GM12878 (cell line): ENCODE data around the gene TMEM163. TPM values are rescaled to one million over a fixed set of nuclear protein-coding genes. Genes with fewer than 3 reads are reported as not detected.

Source experiments
- ATAC-seq: fragments of 200-7000 bp; cut with Tn5 transposase; 3 replicates; pipeline ENCODE4 v1.9.1; 2020; ENCODE audit warnings: mild to moderate bottlenecking, moderate library complexity
- BruUV-seq: library from RNA; stranded (reverse); fragments of 400-500 nt; replicated peaks from 2 replicates; lab custom pipeline; 2021; lab: Mats Ljungman, UMichigan
- CTCF ChIA-PET: fragments of 300-600 bp; sonication (Branson Sonifier 250); formaldehyde crosslinking; extraction: SDS; loops from one replicate; lab custom pipeline; 2021; ENCODE audit warnings: inconsistent platforms; lab: Yijun Ruan, JAX
- POLR2A ChIA-PET: fragments of 350-600 bp; formaldehyde crosslinking; extraction: SDS; loops from one replicate; lab custom pipeline; 2021; ENCODE audit warnings: inconsistent platforms; lab: Charles Lee
- RAD21 ChIA-PET: fragments of 300-600 bp; sonication (Branson Sonifier 250); formaldehyde crosslinking; loops from one replicate; lab custom pipeline; 2023; ENCODE audit warnings: antibody characterized with exemption; ENCODE audit not compliant: unreplicated experiment; lab: Charles Lee
- SMC1A ChIA-PET: fragments of 300-600 bp; sonication (Branson Sonifier 250); formaldehyde crosslinking; loops from one replicate; lab custom pipeline; 2023; ENCODE audit not compliant: unreplicated experiment, uncharacterized antibody; lab: Charles Lee
- DNase-seq: peaks from one replicate; pipeline ENCODE4 v3.0.0-alpha.2; 2011; ENCODE audit warnings: low read depth, low spot score
- FAIRE-seq: peaks from 3 replicates; lab custom pipeline; 2011; peaks lifted over from hg19 to GRCh38; lab: Jason Lieb, UNC
- H2AFZ ChIP-seq: 2 replicates; pipeline ENCODE4 v1.6.0; 2011; ENCODE audit warnings: low read depth, low read length, control low read depth; ENCODE audit not compliant: control insufficient read depth
- H3K27ac ChIP-seq: 2 replicates; pipeline ENCODE4 v1.5.1; 2011; ENCODE audit warnings: control low read depth; ENCODE audit not compliant: control insufficient read depth, insufficient read depth
- H3K27me3 ChIP-seq, 2 experiments: replicated peaks in 1 of 2; 2 replicates each; pipeline versions ENCODE4 v1.6.0 to v1.6.1; 2011; ENCODE audit warnings: low read length in 1 of 2; ENCODE audit not compliant: control insufficient read depth in 2 of 2, insufficient read depth in 2 of 2
- H3K36me3 ChIP-seq, 2 experiments: 2 replicates each; pipeline ENCODE4 v1.5.1; 2011; ENCODE audit warnings: low read length in 1 of 2; ENCODE audit not compliant: control insufficient read depth in 2 of 2, insufficient read depth in 2 of 2
- H3K4me1 ChIP-seq: 2 replicates; pipeline ENCODE4 v1.6.1; 2011; ENCODE audit warnings: mild to moderate bottlenecking, low read length, moderate library complexity, mixed read lengths; ENCODE audit not compliant: control insufficient read depth, insufficient read depth
- H3K4me2 ChIP-seq: 2 replicates; pipeline ENCODE4 v1.6.0; 2011; ENCODE audit warnings: control low read depth; ENCODE audit not compliant: control insufficient read depth, insufficient read depth
- H3K4me3 ChIP-seq: fragments of 200-600 bp; sonication (generic); 2 replicates; pipeline ENCODE4 v1.5.1; 2016
- H3K79me2 ChIP-seq: 2 replicates; pipeline ENCODE4 v1.6.0; 2011; ENCODE audit warnings: low read length; ENCODE audit not compliant: control insufficient read depth, insufficient read depth
- H3K9ac ChIP-seq: 2 replicates; pipeline ENCODE4 v1.8.0; 2011; ENCODE audit warnings: low read length, control low read depth, mixed read lengths; ENCODE audit not compliant: control insufficient read depth, insufficient read depth
- H3K9me3 ChIP-seq: replicated peaks from 3 replicates; pipeline ENCODE4 v1.5.1; 2011; ENCODE audit warnings: mild to moderate bottlenecking, low read length; ENCODE audit not compliant: control insufficient read depth, insufficient read depth
- H4K20me1 ChIP-seq: 2 replicates; pipeline ENCODE4 v1.6.0; 2011; ENCODE audit not compliant: control insufficient read depth, insufficient read depth
- CREB1 ChIP-seq: IDR thresholded peaks from 2 replicates; pipeline ENCODE4 v1.6.1; 2012; ENCODE audit warnings: low read depth, mild to moderate bottlenecking, inconsistent platforms
- E4F1 ChIP-seq: fragments of 450-650 bp; IDR thresholded peaks from 2 replicates; pipeline ENCODE4 v1.6.1; 2018; ENCODE audit warnings: borderline replicate concordance, mild to moderate bottlenecking; ENCODE audit not compliant: partially characterized antibody
- EED ChIP-seq: sonication (generic); IDR thresholded peaks from 2 replicates; pipeline ENCODE4 v1.6.1; 2016; ENCODE audit warnings: antibody characterized with exemption, low read depth
- HCFC1 ChIP-seq: fragments of 150-350 bp; IDR thresholded peaks from 2 replicates; pipeline ENCODE4 v1.6.1; 2014; ENCODE audit warnings: low read length
- IRF4 ChIP-seq: IDR thresholded peaks from 2 replicates; pipeline ENCODE4 v1.6.1; 2011; ENCODE audit warnings: low read depth, low read length
- MAX ChIP-seq: IDR thresholded peaks from 2 replicates; pipeline ENCODE4 v1.6.1; 2012; ENCODE audit warnings: low read depth, low read length, improper control_type of control experiment
- MTA2 ChIP-seq: fragments of 450-650 bp; IDR thresholded peaks from 2 replicates; pipeline ENCODE4 v1.6.1; 2016; ENCODE audit warnings: low read depth, mild to moderate bottlenecking, moderate library complexity
- NFYB ChIP-seq: IDR thresholded peaks from 2 replicates; pipeline ENCODE4 v1.6.1; 2011; ENCODE audit warnings: low read depth, mild to moderate bottlenecking, low read length, improper control_type of control experiment, moderate library complexity; ENCODE audit not compliant: insufficient read depth
- REST ChIP-seq: IDR thresholded peaks from 2 replicates; pipeline ENCODE4 v1.6.1; 2012; ENCODE audit warnings: mild to moderate bottlenecking, low read depth, low read length
- SPI1 ChIP-seq: IDR thresholded peaks from 2 replicates; pipeline ENCODE4 v1.6.1; 2011; ENCODE audit warnings: low read depth, mild to moderate bottlenecking, low read length, moderate library complexity, borderline replicate concordance; ENCODE audit not compliant: insufficient read depth
- WGBS: methylation state at CpG from one replicate; pipeline ENCODE4 v1.1.6; 2016; ENCODE audit warnings: low lambda C conversion rate; ENCODE audit not compliant: insufficient replicate concordance, insufficient coverage; ENCODE audit errors: missing lambda C conversion rate; 5-methylcytosine and 5-hydroxymethylcytosine counted together
- in situ Hi-C: fragments of 300-500 bp; cut with MboI; formaldehyde crosslinking; loops from 9 replicates; pipeline ENCODE4 v1.14.3; 2018; ENCODE audit warnings: mixed read lengths
- intact Hi-C: fragments of 100-400 bp; cut with micrococcal nuclease; formaldehyde crosslinking; loops from one replicate; pipeline ENCODE4 v1.14.2; 2022; ENCODE audit not compliant: unreplicated experiment
- polyA plus RNA-seq, 11 experiments: library from polyadenylated mRNA; depleted of rRNA in 4 of 11; unstranded in 6 of 11; stranded (reverse) in 5 of 11; fragments of >200 nt; fragmentation: Nextera tagmentation in 4 of 11; fragmentation: Illumina TruSeq in 1 of 11; extraction: Ambion mirVana in 4 of 11; extraction: Trizol in 1 of 11; gene quantifications; 1 replicate in 1 of 11; 2 replicates in 10 of 11; pipeline versions ENCODE4 v1.2.1 to v1.2.3, GENCODE V29; 2011 to 2016; ENCODE audit warnings: inconsistent platforms in 2 of 11, missing spikeins in 2 of 11, low read depth in 1 of 11
- total RNA-seq, 4 experiments: library from RNA; depleted of rRNA in 3 of 4; stranded (reverse); fragments of >200 nt in 3 of 4; fragmentation: Illumina TruSeq in 1 of 4; extraction: Trizol in 1 of 4; gene quantifications; 2 replicates each; pipeline versions ENCODE4 v1.2.1 to v1.2.3, GENCODE V29; 2013 to 2021
- TF ChIP-seq, protein P1 (sequence below), 3 experiments: IDR thresholded peaks in 2 of 3; conservative IDR thresholded peaks in 1 of 3; 2 replicates each; pipeline ENCODE4 v1.5.1; 2011; ENCODE audit warnings: low read depth in 3 of 3, low read length in 3 of 3, mild to moderate bottlenecking in 3 of 3, control low read depth in 2 of 3, moderate library complexity in 2 of 3, inconsistent platforms in 1 of 3, mixed read lengths in 1 of 3; ENCODE audit not compliant: control insufficient read depth in 2 of 3, insufficient read depth in 1 of 3; ENCODE audit errors: extremely low read depth in 1 of 3

Gene TMEM163
- total and polyA plus RNA-seq, 10 of the 15 experiments (the other 5 are each of a cell fraction or from before 2014, with no cell fraction given): 0.05 to 0.11 (median 0.07) TPM; not detected in 4

DNA sequence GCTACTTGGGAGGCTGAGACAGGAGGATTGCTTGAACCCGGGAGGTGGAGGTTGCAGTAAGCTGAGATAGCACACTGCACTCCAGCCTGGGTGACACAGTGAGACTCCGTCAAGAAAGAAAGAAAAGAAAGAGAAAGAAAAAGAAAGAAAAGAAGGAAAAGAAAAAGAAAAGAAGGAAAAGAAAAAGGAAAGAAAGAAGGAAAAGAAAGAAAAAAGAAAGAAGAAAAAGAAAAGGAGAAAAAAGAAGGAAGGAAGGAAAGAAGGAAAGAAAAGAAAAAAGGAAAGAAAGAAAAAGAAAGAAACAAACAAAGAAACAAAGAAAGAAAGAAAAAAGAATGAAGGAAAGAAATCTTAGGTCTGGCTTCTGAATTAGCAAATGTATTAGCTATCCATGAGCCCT, 150.4 kb downstream of the TMEM163 start:
- Histone ChIP-seq H4K20me1 (no peaks in the 10 kb centered on the region), H3K9me3 (no peaks in the 10 kb centered on the region)
- TF ChIP-seq HCFC1 (no peak), NFYB (no peak), MTA2 (no peak), IRF4 (no peak), EED (no peak), E4F1 (no peak), REST (no peak), MAX (no peak), CREB1 (no peak), SPI1 (no peak)
- TF ChIP-seq, protein P1, sequence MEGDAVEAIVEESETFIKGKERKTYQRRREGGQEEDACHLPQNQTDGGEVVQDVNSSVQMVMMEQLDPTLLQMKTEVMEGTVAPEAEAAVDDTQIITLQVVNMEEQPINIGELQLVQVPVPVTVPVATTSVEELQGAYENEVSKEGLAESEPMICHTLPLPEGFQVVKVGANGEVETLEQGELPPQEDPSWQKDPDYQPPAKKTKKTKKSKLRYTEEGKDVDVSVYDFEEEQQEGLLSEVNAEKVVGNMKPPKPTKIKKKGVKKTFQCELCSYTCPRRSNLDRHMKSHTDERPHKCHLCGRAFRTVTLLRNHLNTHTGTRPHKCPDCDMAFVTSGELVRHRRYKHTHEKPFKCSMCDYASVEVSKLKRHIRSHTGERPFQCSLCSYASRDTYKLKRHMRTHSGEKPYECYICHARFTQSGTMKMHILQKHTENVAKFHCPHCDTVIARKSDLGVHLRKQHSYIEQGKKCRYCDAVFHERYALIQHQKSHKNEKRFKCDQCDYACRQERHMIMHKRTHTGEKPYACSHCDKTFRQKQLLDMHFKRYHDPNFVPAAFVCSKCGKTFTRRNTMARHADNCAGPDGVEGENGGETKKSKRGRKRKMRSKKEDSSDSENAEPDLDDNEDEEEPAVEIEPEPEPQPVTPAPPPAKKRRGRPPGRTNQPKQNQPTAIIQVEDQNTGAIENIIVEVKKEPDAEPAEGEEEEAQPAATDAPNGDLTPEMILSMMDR (IDR thresholded peaks at IDR 0.05 in 2 of 3, conservative IDR thresholded peaks at IDR 0.05 in 1 of 3; ENCODE audit: control insufficient read depth in 2 of 3, extremely low read depth in 1 of 3, insufficient read depth in 1 of 3, low read depth in 3 of 3, low read length in 3 of 3): no peak
- TF ChIP-seq, all 136 proteins: peak for 0
- no TSS peak for BruUV-seq
- in situ Hi-C loops: no loop called here
- Histone ChIP-seq H3K4me3 (no peak overlapping the region), H2AFZ (no peak overlapping the region), H3K4me1 (peaks cover 10% of the 10 kb centered on the region), H3K36me3 (no peaks in the 10 kb centered on the region), H3K9ac (no peak overlapping the region), H3K27me3 (no peaks in the 10 kb centered on the region), H3K79me2 (no peaks in the 10 kb centered on the region), H3K4me2 (no peak overlapping the region), H3K27ac (no peak overlapping the region)
- ChIA-PET POLR2A (interaction anchor here (0.6 kb wide), 1 partner anchor 94 kb away, joined by 6 read pairs; no protein-coding TSS in a partner anchor), SMC1A (no interaction called here), CTCF (interaction anchor here (0.8 kb wide), 1 partner anchor 13 kb away, joined by 3 read pairs; no protein-coding TSS in a partner anchor), RAD21 (no interaction called here)
- DNase-seq: no peak
- FAIRE-seq: no peak
- 27% methylated on average over 2 of the region's 2 CpGs for WGBS
- ATAC-seq: no peak
- intact Hi-C loops: no loop called here
